ENCODE data around the gene PHKA2. TPM values are rescaled to one million over a fixed set of nuclear protein-coding genes. Genes with fewer than 3 reads are reported as not detected.

Gene PHKA2
- total and polyA plus RNA-seq, 3 donors from 2014 or later: 42.4 to 95.7 (median 89.9) TPM

- TF ChIP-seq POLR2A (IDR thresholded peaks at IDR 0.05) (no peak), CTCF (IDR thresholded peaks at IDR 0.05) (no peak)
- Histone ChIP-seq H3K27ac (no peak overlapping the region), H3K4me3 (no peak overlapping the region), H3K36me3 (ENCODE audit: low read depth, missing control alignments) (no peaks in the 10 kb centered on the region), H3K9me3 (no peaks in the 10 kb centered on the region), H3K27me3 (no peaks in the 10 kb centered on the region), H3K4me1 (no peaks in the 10 kb centered on the region)
- 90 to 93% methylated on average over 7 of the region's 7 CpGs for WGBS, 2 donors
- intact Hi-C loops (cut with DNase I; ENCODE audit: low total_unique reads): no loop called here
- no peak for DNase-seq
These were observed 63.3 kb downstream of the PHKA2 start for GRCh38 chrX:18920566-18920965.

- Histone ChIP-seq H3K9me3 (no peaks in the 10 kb centered on the region), H3K36me3 (ENCODE audit: low read depth, missing control alignments) (no peaks in the 10 kb centered on the region), H3K27ac (no peak overlapping the region), H3K4me1 (no peaks in the 10 kb centered on the region), H3K4me3 (no peak overlapping the region), H3K27me3 (no peaks in the 10 kb centered on the region)
- DNase-seq: no peak
- 84 to 93% methylated on average over 8 of the region's 8 CpGs for WGBS, 2 donors
- TF ChIP-seq CTCF (IDR thresholded peaks at IDR 0.05): no peak
- TF ChIP-seq POLR2A (IDR thresholded peaks at IDR 0.05): no peak
- intact Hi-C loops (cut with DNase I; ENCODE audit: low total_unique reads): no loop called here
These were observed 63.8 kb downstream of the PHKA2 start for GRCh38 chrX:18920079-18920478.

GRCh38 chrX:18917831-18918230 is 66.1 kb downstream of the PHKA2 start:
- Histone ChIP-seq H3K27me3 (no peaks in the 10 kb centered on the region), H3K4me3 (no peak overlapping the region), H3K27ac (no peak overlapping the region), H3K36me3 (ENCODE audit: low read depth, missing control alignments) (no peaks in the 10 kb centered on the region), H3K9me3 (no peaks in the 10 kb centered on the region), H3K4me1 (no peaks in the 10 kb centered on the region)
- no peak for TF ChIP-seq CTCF (IDR thresholded peaks at IDR 0.05)
- no peak for TF ChIP-seq POLR2A (IDR thresholded peaks at IDR 0.05)
- WGBS, 2 donors: 91 to 95% methylated on average over 5 to 7 of the region's 7 CpGs
- intact Hi-C loops (cut with DNase I; ENCODE audit: low total_unique reads): no loop called here
- no peak for DNase-seq

GRCh38 chrX:18906286-18906685 is 77.6 kb downstream of the PHKA2 start:
- H3K4me1 ChIP-seq: no peaks in the 10 kb centered on the region
- H3K4me3 ChIP-seq: no peak overlapping the region
- DNase-seq: no peak
- intact Hi-C loops (cut with DNase I; ENCODE audit: low total_unique reads): no loop called here
- no peak overlapping the region for H3K27ac ChIP-seq
- H3K27me3 ChIP-seq: no peaks in the 10 kb centered on the region
- WGBS, 2 donors: 94% methylated on average over 9 of the region's 12 CpGs; no CpG with 5 or more reads in 1 of the 2 donors
- H3K36me3 ChIP-seq (ENCODE audit: low read depth, missing control alignments): no peaks in the 10 kb centered on the region
- TF ChIP-seq CTCF (IDR thresholded peaks at IDR 0.05) (no peak), POLR2A (IDR thresholded peaks at IDR 0.05) (no peak)
- no peaks in the 10 kb centered on the region for H3K9me3 ChIP-seq

- Histone ChIP-seq H3K27me3 (no peaks in the 10 kb centered on the region), H3K36me3 (ENCODE audit: low read depth, missing control alignments) (no peaks in the 10 kb centered on the region), H3K9me3 (no peaks in the 10 kb centered on the region), H3K4me3 (no peak overlapping the region), H3K4me1 (no peaks in the 10 kb centered on the region), H3K27ac (no peak overlapping the region)
- 87 to 92% methylated on average over 15 of the region's 15 CpGs for WGBS, 2 donors
- TF ChIP-seq POLR2A (IDR thresholded peaks at IDR 0.05): no peak
- no peak for TF ChIP-seq CTCF (IDR thresholded peaks at IDR 0.05)
- no peak for DNase-seq
- intact Hi-C loops (cut with DNase I; ENCODE audit: low total_unique reads): no loop called here
These were observed 83.4 kb downstream of the PHKA2 start for GRCh38 chrX:18900401-18900976.

All from testis (tissue), 3 donors.